ENCODE data around the gene OR2AT4. TPM values are rescaled to one million over a fixed set of nuclear protein-coding genes. Genes with fewer than 3 reads are reported as not detected.
A peak's percentile ranks its signal among the peaks of the same experiment; 100 is the strongest.

OR2AT4 gene
- total and polyA plus RNA-seq, 2 of the 8 experiments (the other 6 are each of a cell fraction or from before 2014, with no cell fraction given) = not detected

- H4K8ac ChIP-seq (ENCODE audit: extremely low read depth, insufficient read depth, low read length) = no peak overlapping the region
- WGBS, 2 experiments (ENCODE audit: extremely low coverage in 1 of 2, insufficient coverage in 1 of 2, insufficient read length in 1 of 2, insufficient replicate concordance in 2 of 2, low coverage in 1 of 2, low lambda C conversion rate in 2 of 2, missing lambda C conversion rate in 1 of 2) = 69% methylated on average over 10 of the region's 10 CpGs; no CpG with 5 or more reads in 1 of the 2 experiments
- no peak overlapping the region for H3K23ac ChIP-seq (ENCODE audit: insufficient read length)
- H3K23me2 ChIP-seq (ENCODE audit: low read depth, low read length) = no peaks in the 10 kb centered on the region
- H2BK5ac ChIP-seq (ENCODE audit: low read depth, low read length) = no peak overlapping the region
- no peaks in the 10 kb centered on the region for H3K79me2 ChIP-seq (ENCODE audit: control insufficient read depth in 1 of 2, insufficient read depth in 2 of 2, low read length in 2 of 2)
- peak overlapping the region; percentile 35; the same call in 1 of the 2 replicates for H2AFZ ChIP-seq (ENCODE audit: low read length)
- H3K56ac ChIP-seq (replicated peaks; ENCODE audit: insufficient read length, low read depth, low read length) = no peak overlapping the region
- TF ChIP-seq JUND (IDR thresholded peaks at IDR 0.05; ENCODE audit: low read length) (peak; percentile 45; the same call in 1 of the 2 replicates), CEBPB (IDR thresholded peaks at IDR 0.05; ENCODE audit: low read depth, low read length) (no peak)
- peaks cover 0 to 2% of the 10 kb centered on the region in 2 experiments for H4K20me1 ChIP-seq (replicated peaks in 1 of 2; ENCODE audit: control insufficient read depth in 1 of 2, insufficient read depth in 2 of 2, low read length in 2 of 2)
- H3K4me2 ChIP-seq (ENCODE audit: insufficient read depth in 1 of 2, low read depth in 2 of 2, low read length in 2 of 2) = no peak overlapping the region
- H3K36me3 ChIP-seq (ENCODE audit: control insufficient read depth in 2 of 4, insufficient read depth in 4 of 4, low read length in 3 of 4) = no peaks in the 10 kb centered on the region
- H4K5ac ChIP-seq (ENCODE audit: insufficient read length, low read depth, low read length) = no peak overlapping the region
- H3K18ac ChIP-seq (ENCODE audit: extremely low read depth, low read length) = no peak overlapping the region
- H3K27ac ChIP-seq (ENCODE audit: low read depth, low read length) = no peak overlapping the region
- H3K27me3 ChIP-seq (replicated peaks in 1 of 4; ENCODE audit: control insufficient read depth in 3 of 4, extremely low read depth in 1 of 4, insufficient read depth in 3 of 4, low read length in 3 of 4) = no peaks in the 10 kb centered on the region
- no peak overlapping the region for H4K91ac ChIP-seq (replicated peaks; ENCODE audit: insufficient read length, low read length)
- no peak for FAIRE-seq
- peak overlapping the region; percentile 75; the same call in 1 of the 2 replicates for H2BK12ac ChIP-seq (ENCODE audit: low read depth, low read length)
- H2BK120ac ChIP-seq (replicated peaks; ENCODE audit: low read depth, low read length) = no peak overlapping the region
- CTCF ChIA-PET (ENCODE audit: partially characterized antibody) = interaction anchor here (0.9 to 29.8 kb wide), 20 partner anchors 12 to 213 kb away, joined by 3 to 952 read pairs (median 8); partner anchors contain the start of genes SLCO2B1 and TPBGL
- H3K4me1 ChIP-seq (replicated peaks in 1 of 4; ENCODE audit: control insufficient read depth in 3 of 4, insufficient read depth in 4 of 4, low read length in 3 of 4) = no peaks in the 10 kb centered on the region
- no peak overlapping the region for H3K4ac ChIP-seq (replicated peaks; ENCODE audit: insufficient read length, low read depth, low read length)
- H3K9me3 ChIP-seq (ENCODE audit: insufficient read depth in 2 of 2, low read depth in 1 of 2, low read length in 1 of 2) = peaks cover 0 to 2% of the 10 kb centered on the region in 2 experiments; a peak in 1 of 4 replicates
- H2BK15ac ChIP-seq (ENCODE audit: low read length) = no peak overlapping the region
- H2BK20ac ChIP-seq (ENCODE audit: low read length) = peak overlapping the region; percentile 97; the same call in 1 of the 2 replicates
- H3K9ac ChIP-seq (replicated peaks in 1 of 4; ENCODE audit: extremely low read depth in 1 of 4, low read depth in 3 of 4, low read length in 3 of 4) = no peak overlapping the region
- DNase-seq (ENCODE audit: low read depth in 1 of 2, low spot score in 2 of 2) = peak in 1 of 2 experiments; percentile 27
- H3K79me1 ChIP-seq (ENCODE audit: low read depth, low read length) = no peaks in the 10 kb centered on the region
- no peak overlapping the region for H3K14ac ChIP-seq (ENCODE audit: insufficient read length)
- no peak overlapping the region for H3K4me3 ChIP-seq (ENCODE audit: extremely low read depth in 1 of 4, insufficient read depth in 2 of 4, low read depth in 3 of 4, low read length in 4 of 4)
- no peak overlapping the region for H2AK5ac ChIP-seq (ENCODE audit: low read depth, low read length)
- POLR2A ChIA-PET (ENCODE audit: partially characterized antibody) = no interaction called here
Measured at GRCh38 chr11:75142714-75143419, 46.2 kb upstream of the OR2AT4 start.
